ENCODE results near the gene NUP50.

NUP50 gene

GRCh38 chr22:45233827-45234226 lies 70.1 kb downstream of the NUP50 start:
- no peak for DNase-seq

GRCh38 chr22:45235101-45235777 lies 71.5 kb downstream of the NUP50 start:
- no peak for DNase-seq

- no peak for DNase-seq
Measured at GRCh38 chr22:45235851-45236342, 72.2 kb downstream of the NUP50 start.

GRCh38 chr22:45237065-45237990 lies 73.6 kb downstream of the NUP50 start:
- no peak for DNase-seq
